Inferior parietal cortex (tissue), 1 donor: ENCODE results near the gene A1BG.

ENCODE experiments used
- DNase-seq: peaks from one replicate; pipeline ENCODE4 v3.0.0-alpha.2; 2016; ENCODE audit errors: extremely low spot score

A1BG gene

DNA sequence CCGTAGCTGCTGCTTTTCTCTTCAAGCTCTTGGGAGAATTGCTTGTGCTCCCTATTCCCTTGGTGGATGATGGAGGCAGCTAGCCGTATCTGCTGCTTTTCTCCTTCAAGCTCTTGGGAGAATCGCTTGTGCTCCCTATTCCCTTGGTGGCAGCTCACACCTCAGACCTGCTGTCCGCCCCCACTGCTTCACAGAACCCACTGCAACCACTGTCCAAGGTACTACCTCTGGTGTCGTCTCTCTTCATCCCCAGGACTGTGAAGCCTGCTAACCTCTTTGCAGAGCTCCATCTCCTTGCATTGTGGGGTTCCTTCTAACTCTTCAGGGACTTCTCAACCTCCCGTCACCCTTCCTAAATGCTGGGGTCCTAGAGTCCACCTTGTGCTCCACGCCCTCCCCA is 52.7 kb downstream of the A1BG start:
- no peak for DNase-seq

DNA sequence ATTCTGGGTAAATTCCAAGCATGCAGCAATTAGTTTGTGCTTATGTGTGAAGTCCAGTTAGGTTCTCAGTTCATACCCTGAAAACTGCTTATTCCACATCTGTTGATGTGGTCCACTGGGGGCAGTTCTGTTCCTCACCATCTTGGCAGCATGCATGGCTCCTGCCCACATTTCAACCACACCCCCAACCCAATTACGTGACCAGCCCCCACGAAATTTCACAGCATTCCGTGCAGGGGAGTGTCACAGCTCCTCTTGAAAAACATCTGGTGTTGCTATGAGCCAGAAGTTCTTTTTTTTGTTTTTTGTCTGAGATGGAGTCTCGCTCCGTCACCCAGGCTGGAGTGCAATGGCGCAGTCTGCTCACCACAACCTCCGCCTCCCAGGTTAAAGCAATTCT is 57.2 kb downstream of the A1BG start:
- DNase-seq: no peak
